ENCODE results near the gene NOL8.

NOL8 gene

DNA sequence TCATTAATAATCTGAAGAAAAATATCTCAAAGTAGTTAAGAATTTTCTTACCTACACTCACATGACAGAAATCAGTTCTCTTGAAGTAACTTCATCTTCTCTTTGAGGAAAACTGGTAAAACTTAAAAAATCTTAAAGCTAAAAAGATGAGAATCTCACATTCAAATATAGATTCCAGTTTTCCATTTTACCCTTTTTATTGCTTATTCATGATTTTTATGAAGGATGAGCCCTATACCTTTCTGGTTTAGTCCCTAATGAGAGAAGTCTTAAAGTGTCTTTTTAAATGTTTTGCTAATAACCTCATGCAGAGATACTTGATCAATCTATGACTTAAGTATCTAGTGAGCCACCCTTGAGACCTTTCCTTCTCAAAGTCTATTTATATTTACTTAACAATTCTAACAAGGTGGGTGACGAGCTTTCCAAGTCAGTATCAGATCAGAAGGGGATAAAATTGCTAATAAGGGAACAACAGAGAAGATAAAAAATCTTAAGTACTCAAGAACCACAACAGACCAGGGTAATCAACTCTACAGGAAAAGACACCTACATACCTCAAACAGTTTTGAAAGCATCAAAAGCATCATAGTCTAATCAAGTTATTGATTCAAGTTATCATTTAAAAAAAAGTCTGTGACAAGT, 34.2 kb downstream of the NOL8 start:
- POLR2A ChIA-PET, result interaction anchor here (1.3 kb wide), 1 partner anchor 9 kb away, joined by 5 read pairs; no protein-coding TSS in a partner anchor
- CTCF ChIA-PET, result no interaction called here
- TF ChIP-seq ZNF384 (IDR thresholded peaks at IDR 0.05) (no peak), ARNT (IDR thresholded peaks at IDR 0.05) (no peak)
- DNase-seq (ENCODE audit: extremely low spot score), result no peak

DNA sequence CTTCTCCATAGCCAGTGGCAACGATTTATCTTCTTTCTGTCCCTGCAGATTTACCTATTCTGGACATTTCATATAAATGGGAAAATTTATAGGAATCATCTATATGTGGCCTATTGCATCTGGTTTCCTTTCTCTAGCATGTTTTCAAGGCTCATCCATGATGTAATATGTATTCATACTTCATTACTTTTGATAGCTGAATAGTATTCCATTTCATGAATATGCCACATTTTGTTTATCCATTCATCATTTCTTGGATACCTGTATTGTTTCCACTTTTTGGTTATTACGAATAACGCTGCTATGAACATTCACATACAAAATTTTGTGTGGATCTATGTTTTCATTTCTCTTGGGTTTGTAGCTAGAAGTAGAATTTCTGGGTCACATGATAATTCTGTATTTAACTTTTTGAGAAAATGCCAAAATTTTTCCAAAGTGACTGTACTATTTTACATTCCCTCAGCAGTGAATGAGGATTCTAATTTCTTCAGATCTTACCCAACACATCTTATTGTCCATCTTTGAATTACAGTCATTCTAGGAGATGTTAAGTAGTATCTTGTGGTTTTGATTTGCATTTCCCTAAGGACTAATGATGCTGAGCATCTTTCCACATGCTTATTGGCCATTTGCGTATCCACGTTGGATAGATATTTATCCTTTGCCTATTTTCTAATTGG, 35.3 kb downstream of the NOL8 start:
- DNase-seq (ENCODE audit: extremely low spot score), result no peak
- CTCF ChIA-PET, result no interaction called here
- TF ChIP-seq LEF1 (IDR thresholded peaks at IDR 0.05; ENCODE audit: borderline replicate concordance) (no peak), FOXA1 (IDR thresholded peaks at IDR 0.05) (no peak), TARDBP (IDR thresholded peaks at IDR 0.05) (no peak), ELF4 (IDR thresholded peaks at IDR 0.05) (no peak), SP1 (IDR thresholded peaks at IDR 0.05) (no peak), HDGF (IDR thresholded peaks at IDR 0.05; ENCODE audit: borderline replicate concordance) (no peak)
- TF ChIP-seq, protein P1, sequence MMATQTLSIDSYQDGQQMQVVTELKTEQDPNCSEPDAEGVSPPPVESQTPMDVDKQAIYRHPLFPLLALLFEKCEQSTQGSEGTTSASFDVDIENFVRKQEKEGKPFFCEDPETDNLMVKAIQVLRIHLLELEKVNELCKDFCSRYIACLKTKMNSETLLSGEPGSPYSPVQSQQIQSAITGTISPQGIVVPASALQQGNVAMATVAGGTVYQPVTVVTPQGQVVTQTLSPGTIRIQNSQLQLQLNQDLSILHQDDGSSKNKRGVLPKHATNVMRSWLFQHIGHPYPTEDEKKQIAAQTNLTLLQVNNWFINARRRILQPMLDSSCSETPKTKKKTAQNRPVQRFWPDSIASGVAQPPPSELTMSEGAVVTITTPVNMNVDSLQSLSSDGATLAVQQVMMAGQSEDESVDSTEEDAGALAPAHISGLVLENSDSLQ (IDR thresholded peaks at IDR 0.05), result no peak
- POLR2A ChIA-PET, result interaction anchor here (1.3 kb wide), 1 partner anchor 8 kb away, joined by 5 read pairs; no protein-coding TSS in a partner anchor

DNA sequence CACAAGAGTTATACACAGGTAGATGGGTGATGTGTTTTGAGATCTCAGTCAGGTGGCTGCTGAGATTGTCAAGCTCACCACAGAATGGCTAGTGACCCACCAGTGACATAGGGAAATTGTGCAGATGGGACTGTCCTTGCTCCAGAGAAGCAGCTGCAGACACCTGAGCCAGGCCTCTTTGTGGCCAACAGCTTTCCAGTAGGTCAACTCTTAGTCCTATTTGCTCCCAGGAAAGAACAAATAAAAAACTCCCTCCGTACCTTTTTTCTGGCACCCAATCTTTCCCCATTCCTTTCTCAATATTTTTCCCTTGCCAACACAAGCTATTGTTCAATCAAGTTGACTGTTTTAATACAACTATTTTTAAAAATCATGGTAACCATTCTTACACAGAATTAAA, 45.8 kb downstream of the NOL8 start:
- POLR2A ChIA-PET, result no interaction called here
- no peak for TF ChIP-seq ARNT (IDR thresholded peaks at IDR 0.05)
- no peak for TF ChIP-seq ELF4 (IDR thresholded peaks at IDR 0.05)
- TF ChIP-seq, protein P1 (IDR thresholded peaks at IDR 0.05), result no peak
- no peak for TF ChIP-seq FOXA1 (IDR thresholded peaks at IDR 0.05)
- no peak for TF ChIP-seq CTBP1 (IDR thresholded peaks at IDR 0.05; ENCODE audit: borderline replicate concordance)
- TF ChIP-seq BHLHE40 (IDR thresholded peaks at IDR 0.05; ENCODE audit: borderline replicate concordance), result no peak
- TF ChIP-seq LEF1 (IDR thresholded peaks at IDR 0.05; ENCODE audit: borderline replicate concordance), result no peak
- TF ChIP-seq L3MBTL2 (conservative IDR thresholded peaks at IDR 0.05), result no peak
- CTCF ChIA-PET, result no interaction called here
- DNase-seq (ENCODE audit: extremely low spot score), result no peak

DNA sequence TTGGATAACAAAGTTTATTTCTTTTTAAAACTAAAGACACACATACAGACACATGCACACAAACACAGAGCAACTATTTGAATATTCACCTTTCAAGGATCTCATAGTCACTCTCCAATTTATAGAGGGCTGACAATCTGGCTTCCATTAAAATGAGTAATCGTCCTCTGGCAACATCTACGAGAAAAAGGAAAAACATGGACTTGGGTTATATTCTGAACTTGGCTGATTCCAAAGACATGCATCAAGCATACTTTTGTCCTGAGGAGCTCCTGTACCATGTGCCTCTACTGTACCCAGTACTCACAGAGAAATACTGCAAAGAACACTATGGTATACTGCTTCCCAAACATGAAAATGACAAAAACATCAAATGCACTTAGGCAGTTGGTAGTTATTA, 47.0 kb downstream of the NOL8 start:
- ChIA-PET CTCF (no interaction called here), POLR2A (no interaction called here)
- TF ChIP-seq BHLHE40 (IDR thresholded peaks at IDR 0.05; ENCODE audit: borderline replicate concordance), result no peak
- no peak for DNase-seq (ENCODE audit: extremely low spot score)

DNA sequence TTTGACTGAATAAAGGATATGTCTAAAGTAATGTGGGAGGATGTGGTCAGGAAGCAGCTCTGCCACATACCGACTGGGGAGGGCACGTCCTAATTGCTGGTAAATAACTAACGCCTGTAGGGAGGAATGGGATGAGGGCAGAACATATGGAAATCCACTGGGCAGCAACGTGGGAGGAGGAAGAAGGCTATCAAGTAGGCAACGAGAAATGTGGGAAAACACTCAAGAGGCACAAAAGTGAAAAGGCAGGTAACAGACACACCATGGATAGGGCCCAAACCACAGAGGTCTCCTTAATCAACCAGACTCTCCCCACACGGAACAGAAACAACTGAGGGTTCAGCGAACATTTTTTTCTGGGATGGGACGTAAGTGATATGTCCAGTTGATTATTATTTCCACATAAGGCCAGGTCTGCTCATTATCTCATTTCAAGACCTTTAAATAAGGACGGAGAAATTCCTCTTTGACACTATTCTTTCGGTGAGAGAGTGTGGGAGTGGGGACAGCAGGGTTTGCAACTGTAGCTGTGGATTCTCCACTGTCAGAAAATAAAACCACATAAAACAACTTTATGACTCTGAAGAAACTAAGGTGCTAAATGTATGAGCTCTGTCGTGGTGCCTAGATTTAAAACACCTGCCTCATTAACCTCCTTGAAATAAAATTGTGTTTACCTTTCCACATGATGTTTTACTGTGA, 48.7 kb downstream of the NOL8 start:
- no peak for DNase-seq (ENCODE audit: extremely low spot score)
- TF ChIP-seq L3MBTL2 (conservative IDR thresholded peaks at IDR 0.05) (no peak), ZNF384 (IDR thresholded peaks at IDR 0.05) (no peak), FOXK2 (IDR thresholded peaks at IDR 0.05) (no peak), ELF4 (IDR thresholded peaks at IDR 0.05) (no peak), SP1 (IDR thresholded peaks at IDR 0.05) (no peak), ARNT (IDR thresholded peaks at IDR 0.05) (no peak), TARDBP (IDR thresholded peaks at IDR 0.05) (no peak), FOXM1 (IDR thresholded peaks at IDR 0.05; ENCODE audit: borderline replicate concordance) (no peak), BHLHE40 (IDR thresholded peaks at IDR 0.05; ENCODE audit: borderline replicate concordance) (no peak), NFRKB (IDR thresholded peaks at IDR 0.05) (no peak), FOXA1 (IDR thresholded peaks at IDR 0.05) (no peak), SUZ12 (IDR thresholded peaks at IDR 0.05) (no peak), HDGF (IDR thresholded peaks at IDR 0.05; ENCODE audit: borderline replicate concordance) (no peak), LEF1 (IDR thresholded peaks at IDR 0.05; ENCODE audit: borderline replicate concordance) (no peak), CTBP1 (IDR thresholded peaks at IDR 0.05; ENCODE audit: borderline replicate concordance) (no peak)
- TF ChIP-seq, protein P1 (IDR thresholded peaks at IDR 0.05), result no peak
- POLR2A ChIA-PET, result no interaction called here
- CTCF ChIA-PET, result no interaction called here

DNA sequence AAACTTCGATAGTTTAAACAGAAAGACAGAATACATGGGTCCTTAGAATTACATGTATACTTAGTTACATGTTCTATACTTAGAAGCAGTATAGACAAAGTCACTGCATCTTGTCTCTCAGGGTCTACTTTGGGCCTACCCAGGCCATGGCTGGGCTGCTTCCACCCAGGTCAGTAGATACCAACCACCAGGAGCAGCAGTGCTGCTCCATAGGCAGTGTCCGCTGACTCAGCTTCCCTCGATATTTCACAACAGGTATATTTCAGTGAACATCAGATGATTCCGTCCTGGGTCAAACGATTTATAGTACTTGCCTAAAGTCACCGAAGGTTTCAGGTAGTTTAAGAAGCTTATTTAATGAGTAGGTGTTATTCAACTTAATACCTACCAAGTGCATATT, 49.6 kb downstream of the NOL8 start:
- DNase-seq (ENCODE audit: extremely low spot score), result no peak
- POLR2A ChIA-PET, result no interaction called here
- CTCF ChIA-PET, result no interaction called here
- TF ChIP-seq SUZ12 (IDR thresholded peaks at IDR 0.05) (no peak), FOXK2 (IDR thresholded peaks at IDR 0.05) (no peak), L3MBTL2 (conservative IDR thresholded peaks at IDR 0.05) (no peak), ZNF384 (IDR thresholded peaks at IDR 0.05) (no peak), SP1 (IDR thresholded peaks at IDR 0.05) (no peak), HDGF (IDR thresholded peaks at IDR 0.05; ENCODE audit: borderline replicate concordance) (no peak), LEF1 (IDR thresholded peaks at IDR 0.05; ENCODE audit: borderline replicate concordance) (no peak), CTBP1 (IDR thresholded peaks at IDR 0.05; ENCODE audit: borderline replicate concordance) (no peak), ELF4 (IDR thresholded peaks at IDR 0.05) (no peak), FOXA1 (IDR thresholded peaks at IDR 0.05) (no peak), NFRKB (IDR thresholded peaks at IDR 0.05) (no peak), BHLHE40 (IDR thresholded peaks at IDR 0.05; ENCODE audit: borderline replicate concordance) (no peak), TARDBP (IDR thresholded peaks at IDR 0.05) (no peak), FOXM1 (IDR thresholded peaks at IDR 0.05; ENCODE audit: borderline replicate concordance) (no peak), ARNT (IDR thresholded peaks at IDR 0.05) (no peak)
- TF ChIP-seq, protein P1 (IDR thresholded peaks at IDR 0.05), result no peak
